HepG2 (cell line): ENCODE data around the gene SLC44A4. TPM values are rescaled to one million over a fixed set of nuclear protein-coding genes. Genes with fewer than 3 reads are reported as not detected.

ENCODE experiments used
- ATAC-seq: fragments of 200-7000 bp; cut with Tn5 transposase; 3 replicates; pipeline ENCODE4 v1.9.1; 2020; ENCODE audit warnings: mild to moderate bottlenecking, moderate library complexity
- BruUV-seq: library from RNA; stranded (reverse); fragments of 400-500 nt; replicated peaks from 2 replicates; lab custom pipeline; 2021; lab: Mats Ljungman, UMichigan
- CTCF ChIA-PET: fragments of 300-600 bp; formaldehyde crosslinking; extraction: SDS; loops from one replicate; lab custom pipeline; 2021; ENCODE audit warnings: low total read pairs, inconsistent platforms, low intra/inter-chr PET ratio; lab: Yijun Ruan, JAX
- POLR2A ChIA-PET: fragments of 350-600 bp; sonication (Branson Sonifier 250); formaldehyde crosslinking; loops from one replicate; lab custom pipeline; 2020; ENCODE audit warnings: antibody characterized with exemption, inconsistent platforms; lab: Yijun Ruan, JAX
- DNase-seq: peaks from one replicate; pipeline ENCODE4 v3.0.0-alpha.2; 2015; ENCODE audit warnings: low spot score
- FAIRE-seq: peaks from 3 replicates; lab custom pipeline; 2011; peaks lifted over from hg19 to GRCh38; lab: Jason Lieb, UNC
- H2AFZ ChIP-seq: one replicate; pipeline ENCODE4 v1.6.1; 2011; ENCODE audit warnings: low read length, inconsistent platforms
- H3K27ac ChIP-seq: fragments of 300-600 bp; 3 replicates; pipeline ENCODE4 v1.8.0; 2011; ENCODE audit warnings: mixed run types, mild to moderate bottlenecking, mixed read lengths, low read length, inconsistent platforms; ENCODE audit not compliant: insufficient read depth; ENCODE audit errors: extremely low read length
- H3K27me3 ChIP-seq, 2 experiments: fragments of 200-600 bp in 1 of 2; 2 replicates in 1 of 2; 3 replicates in 1 of 2; pipeline versions ENCODE4 v1.6.0 to v1.8.0; 2011; ENCODE audit warnings: low read length in 2 of 2, mild to moderate bottlenecking in 2 of 2, moderate library complexity in 2 of 2, inconsistent platforms in 1 of 2; ENCODE audit not compliant: insufficient read depth in 2 of 2, control insufficient read depth in 1 of 2
- H3K36me3 ChIP-seq, 2 experiments: fragments of 200-600 bp in 1 of 2; replicated peaks in 1 of 2; 2 replicates in 1 of 2; 3 replicates in 1 of 2; pipeline versions ENCODE4 v1.5.1 to v1.8.0; 2011; ENCODE audit warnings: low read length in 2 of 2, inconsistent platforms in 1 of 2; ENCODE audit not compliant: insufficient read depth in 2 of 2, control insufficient read depth in 1 of 2
- H3K4me1 ChIP-seq: 2 replicates; pipeline ENCODE4 v1.5.1; 2012; ENCODE audit warnings: low read length, inconsistent platforms; ENCODE audit not compliant: insufficient read depth
- H3K4me2 ChIP-seq: 2 replicates; pipeline ENCODE4 v1.6.0; 2011; ENCODE audit warnings: low read depth, low read length, inconsistent platforms
- H3K4me3 ChIP-seq, 3 experiments: fragments of 200-600 bp in 1 of 3; sonication (generic), shearing (Covaris generic) in 1 of 3; replicated peaks in 1 of 3; 2 replicates each; pipeline ENCODE4 v1.5.1; 2011 to 2016; ENCODE audit warnings: low read length in 3 of 3, inconsistent platforms in 2 of 3, low read depth in 2 of 3, mild to moderate bottlenecking in 2 of 3, control low read depth in 1 of 3, mixed read lengths in 1 of 3; ENCODE audit not compliant: insufficient read depth in 1 of 3
- H3K79me2 ChIP-seq: one replicate; pipeline ENCODE4 v1.6.1; 2011; ENCODE audit warnings: low read length, inconsistent platforms; ENCODE audit not compliant: insufficient read depth
- H3K9ac ChIP-seq: 2 replicates; pipeline ENCODE4 v1.6.0; 2011; ENCODE audit warnings: mild to moderate bottlenecking, low read depth, low read length, inconsistent platforms; ENCODE audit not compliant: insufficient read depth
- H3K9me3 ChIP-seq: 2 replicates; pipeline ENCODE4 v1.5.1; 2012; ENCODE audit warnings: mild to moderate bottlenecking, low read length
- H4K20me1 ChIP-seq: 2 replicates; pipeline ENCODE4 v1.6.0; 2011; ENCODE audit warnings: inconsistent platforms, mild to moderate bottlenecking, low read length, moderate library complexity; ENCODE audit not compliant: insufficient read depth
- FOSL2 ChIP-seq: sonication (generic); formaldehyde crosslinking; IDR thresholded peaks from 2 replicates; pipeline ENCODE4 v1.4.0; 2020; ENCODE audit warnings: missing genetic modification reagents
- GABPB1 ChIP-seq: IDR thresholded peaks from 2 replicates; pipeline ENCODE4 v1.6.1; 2016; ENCODE audit warnings: mild to moderate bottlenecking, missing genetic modification reagents, moderate library complexity, missing compliant biosample characterization
- NFKBIZ ChIP-seq: IDR thresholded peaks from 2 replicates; pipeline ENCODE4 v1.6.1; 2018; ENCODE audit warnings: missing genetic modification reagents, missing compliant biosample characterization
- NR1H2 ChIP-seq: sonication (generic); formaldehyde crosslinking; IDR thresholded peaks from 2 replicates; pipeline ENCODE4 v1.8.1; 2022; ENCODE audit warnings: low read depth, missing genetic modification reagents, borderline replicate concordance
- PAWR ChIP-seq: sonication (generic); formaldehyde crosslinking; IDR thresholded peaks from 2 replicates; pipeline ENCODE4 v1.4.0; 2020; ENCODE audit warnings: missing genetic modification reagents, mild to moderate bottlenecking, borderline replicate concordance
- PHF21A ChIP-seq: sonication (generic); formaldehyde crosslinking; IDR thresholded peaks from 2 replicates; pipeline ENCODE4 v1.5.0; 2020; ENCODE audit warnings: mild to moderate bottlenecking, missing genetic modification reagents
- POLR2G ChIP-seq: fragments of 200-400 bp; formaldehyde crosslinking; IDR thresholded peaks from 2 replicates; pipeline ENCODE4 v1.6.1; 2018; ENCODE audit warnings: mild to moderate bottlenecking, low read depth, low read length, moderate library complexity
- PRDM4 ChIP-seq: sonication (generic); formaldehyde crosslinking; IDR thresholded peaks from 2 replicates; pipeline ENCODE4 v1.9.0; 2021; ENCODE audit warnings: missing genetic modification reagents, borderline replicate concordance
- TAF1 ChIP-seq: sonication (generic); formaldehyde crosslinking; IDR thresholded peaks from 2 replicates; pipeline ENCODE4 v1.4.0; 2020; ENCODE audit warnings: missing genetic modification reagents
- TOE1 ChIP-seq: sonication (generic); formaldehyde crosslinking; IDR thresholded peaks from 2 replicates; pipeline ENCODE4 v1.4.0; 2020; ENCODE audit warnings: mild to moderate bottlenecking, missing genetic modification reagents
- ZFP82 ChIP-seq: sonication (generic); formaldehyde crosslinking; IDR thresholded peaks from 2 replicates; pipeline ENCODE4 v1.5.1; 2020; ENCODE audit warnings: mild to moderate bottlenecking, missing genetic modification reagents, borderline replicate concordance
- ZMYM4 ChIP-seq: sonication (generic); formaldehyde crosslinking; IDR thresholded peaks from 2 replicates; pipeline ENCODE4 v1.8.1; 2023; ENCODE audit warnings: mild to moderate bottlenecking, missing genetic modification reagents
- ZNF746 ChIP-seq: sonication (generic); formaldehyde crosslinking; IDR thresholded peaks from 2 replicates; pipeline ENCODE4 v1.8.0; 2022; ENCODE audit warnings: mild to moderate bottlenecking, missing genetic modification reagents
- WGBS: methylation state at CpG from one replicate; pipeline ENCODE4 v1.1.6; 2017; ENCODE audit warnings: low lambda C conversion rate; 5-methylcytosine and 5-hydroxymethylcytosine counted together
- in situ Hi-C: cut with HindIII; loops from 2 replicates; pipeline ENCODE4 v1.10.0; 2017; ENCODE audit warnings: low pct_unique_long_range_greater_than_20kb; ENCODE audit not compliant: extremely low pct_ligation_motif_present
- intact Hi-C: fragments of 100-400 bp; cut with micrococcal nuclease; formaldehyde crosslinking; loops from one replicate; pipeline ENCODE4 v1.10.0; 2022; ENCODE audit not compliant: unreplicated experiment
- polyA plus RNA-seq, 8 experiments: library from polyadenylated mRNA; depleted of rRNA in 3 of 8; stranded (reverse) in 7 of 8; unstranded in 1 of 8; fragments of >200 nt; fragmentation: Illumina TruSeq in 4 of 8; extraction: Trizol in 4 of 8; gene quantifications; 2 replicates each; pipeline versions ENCODE4 v1.2.1 to v1.2.3, GENCODE V29; 2011 to 2016; ENCODE audit warnings: low read depth in 4 of 8, missing spikeins in 1 of 8, mixed read lengths in 1 of 8; ENCODE audit not compliant: insufficient read depth in 1 of 8
- total RNA-seq, 5 experiments: library from RNA; depleted of rRNA; stranded (reverse); fragments of >200 nt; fragmentation: Illumina TruSeq; extraction: Trizol; gene quantifications; 2 replicates each; pipeline ENCODE4 v1.2.3, GENCODE V29; 2016; ENCODE audit warnings: low read depth in 1 of 5
- TF ChIP-seq, protein P1 (sequence below): sonication (generic); formaldehyde crosslinking; IDR thresholded peaks from 2 replicates; pipeline ENCODE4 v1.4.0; 2020; ENCODE audit warnings: missing genetic modification reagents, borderline replicate concordance

Gene SLC44A4
- total and polyA plus RNA-seq, 2 of the 13 experiments (the other 11 are each of a cell fraction or from before 2014, with no cell fraction given) = 3.5 to 5.9 TPM

DNA sequence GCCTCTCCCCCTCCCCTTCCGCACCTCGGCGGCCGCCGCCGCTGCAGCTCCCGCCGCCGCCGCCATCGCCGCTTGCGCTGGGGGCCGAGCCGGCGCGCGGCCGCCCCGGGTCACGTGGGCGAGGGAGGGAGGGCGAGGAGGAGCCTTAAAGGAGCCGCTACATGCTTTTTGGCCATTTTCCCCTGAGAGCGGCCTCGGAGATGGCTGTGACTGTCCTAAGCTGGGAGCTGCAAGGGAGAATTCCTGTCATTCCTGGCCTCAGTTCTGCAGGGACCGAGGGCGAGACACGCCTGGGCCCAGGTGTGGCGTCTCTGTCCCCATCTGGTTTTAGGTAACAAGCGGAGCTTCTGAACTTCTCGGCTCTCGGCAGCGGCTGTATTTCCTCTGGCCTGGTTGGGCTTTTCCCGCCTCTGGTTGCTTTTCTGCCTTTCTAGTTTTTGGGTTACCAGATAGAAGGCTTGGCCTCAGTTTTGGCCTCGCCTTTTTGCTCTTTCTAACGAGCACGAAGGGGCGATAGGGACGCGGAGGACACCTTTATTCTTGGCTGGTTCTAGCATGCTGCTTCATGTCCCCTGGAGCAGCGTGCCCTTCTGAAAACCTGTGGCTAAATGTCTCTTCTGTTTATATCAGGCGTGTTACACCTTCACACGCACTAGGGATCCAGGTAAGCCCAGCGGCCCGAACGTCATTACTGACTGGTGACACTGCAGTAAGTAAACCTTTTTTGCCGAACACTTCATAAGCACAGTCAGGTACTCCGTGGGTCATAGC is 19.0 kb upstream of the SLC44A4 start, which contains the start of gene EHMT2 (continued):
- TF ChIP-seq PHF21A = peak; percentile 31; the same call in 1 of the 2 replicates
- TF ChIP-seq NR1H2 = 0 out of 2 replicates have a peak, but pooled peaks have one; percentile 53
- peak; percentile 42; the same call in 1 of the 2 replicates for TF ChIP-seq POLR2G
- peak; percentile 77 for TF ChIP-seq TAF1 (CRISPR knock-in tag)
- TF ChIP-seq PRDM4 (CRISPR knock-in tag) = no peak
- TF ChIP-seq NFKBIZ = peak; percentile 29; the same call in 1 of the 2 replicates
- no peak for TF ChIP-seq ZNF746
- TF ChIP-seq, all 625 proteins: peak for 127

- BruUV-seq = no TSS peak
- no peak for DNase-seq
- intact Hi-C loops = loop anchor here (2.0 to 5.0 kb wide), 2 partner anchors 32 to 65 kb away; no protein-coding TSS in a partner anchor
- Histone ChIP-seq H3K4me3 (peak overlapping the region; percentile 89 to 100 (median 96)), H3K4me2 (peak overlapping the region; percentile 97), H4K20me1 (no peaks in the 10 kb centered on the region), H3K27me3 (peaks cover 0 to 7% of the 10 kb centered on the region in 2 experiments; a peak in 1 of 5 replicates), H3K79me2 (peaks cover 26% of the 10 kb centered on the region), H3K36me3 (peaks cover 19 to 28% of the 10 kb centered on the region in 2 experiments), H3K9me3 (no peaks in the 10 kb centered on the region), H3K27ac (peak overlapping the region; percentile 69), H2AFZ (no peak overlapping the region), H3K4me1 (peaks cover 35% of the 10 kb centered on the region), H3K9ac (peak overlapping the region; percentile 84)
- 4% methylated on average over 8 of the region's 62 CpGs for WGBS
- ChIA-PET CTCF (no interaction called here), POLR2A (interaction anchor here (0.6 to 4.7 kb wide), 18 partner anchors 11 to 241 kb away, joined by 3 to 41 read pairs (median 8); partner anchors contain the start of genes APOM, CFB, DXO and HSPA1B)
- no peak for FAIRE-seq
- ATAC-seq = peak; percentile 6
- in situ Hi-C loops = no loop called here
- TF ChIP-seq PAWR (CRISPR knock-in tag) (no peak), TOE1 (no peak), GABPB1 (CRISPR knock-in tag) (peak; percentile 43; the same call in 1 of the 2 replicates), FOSL2 (no peak), ZMYM4 (CRISPR knock-in tag) (peak; percentile 7; the same call in 1 of the 2 replicates), ZFP82 (peak; percentile 75; the same call in 1 of the 2 replicates)
- TF ChIP-seq, protein P1, sequence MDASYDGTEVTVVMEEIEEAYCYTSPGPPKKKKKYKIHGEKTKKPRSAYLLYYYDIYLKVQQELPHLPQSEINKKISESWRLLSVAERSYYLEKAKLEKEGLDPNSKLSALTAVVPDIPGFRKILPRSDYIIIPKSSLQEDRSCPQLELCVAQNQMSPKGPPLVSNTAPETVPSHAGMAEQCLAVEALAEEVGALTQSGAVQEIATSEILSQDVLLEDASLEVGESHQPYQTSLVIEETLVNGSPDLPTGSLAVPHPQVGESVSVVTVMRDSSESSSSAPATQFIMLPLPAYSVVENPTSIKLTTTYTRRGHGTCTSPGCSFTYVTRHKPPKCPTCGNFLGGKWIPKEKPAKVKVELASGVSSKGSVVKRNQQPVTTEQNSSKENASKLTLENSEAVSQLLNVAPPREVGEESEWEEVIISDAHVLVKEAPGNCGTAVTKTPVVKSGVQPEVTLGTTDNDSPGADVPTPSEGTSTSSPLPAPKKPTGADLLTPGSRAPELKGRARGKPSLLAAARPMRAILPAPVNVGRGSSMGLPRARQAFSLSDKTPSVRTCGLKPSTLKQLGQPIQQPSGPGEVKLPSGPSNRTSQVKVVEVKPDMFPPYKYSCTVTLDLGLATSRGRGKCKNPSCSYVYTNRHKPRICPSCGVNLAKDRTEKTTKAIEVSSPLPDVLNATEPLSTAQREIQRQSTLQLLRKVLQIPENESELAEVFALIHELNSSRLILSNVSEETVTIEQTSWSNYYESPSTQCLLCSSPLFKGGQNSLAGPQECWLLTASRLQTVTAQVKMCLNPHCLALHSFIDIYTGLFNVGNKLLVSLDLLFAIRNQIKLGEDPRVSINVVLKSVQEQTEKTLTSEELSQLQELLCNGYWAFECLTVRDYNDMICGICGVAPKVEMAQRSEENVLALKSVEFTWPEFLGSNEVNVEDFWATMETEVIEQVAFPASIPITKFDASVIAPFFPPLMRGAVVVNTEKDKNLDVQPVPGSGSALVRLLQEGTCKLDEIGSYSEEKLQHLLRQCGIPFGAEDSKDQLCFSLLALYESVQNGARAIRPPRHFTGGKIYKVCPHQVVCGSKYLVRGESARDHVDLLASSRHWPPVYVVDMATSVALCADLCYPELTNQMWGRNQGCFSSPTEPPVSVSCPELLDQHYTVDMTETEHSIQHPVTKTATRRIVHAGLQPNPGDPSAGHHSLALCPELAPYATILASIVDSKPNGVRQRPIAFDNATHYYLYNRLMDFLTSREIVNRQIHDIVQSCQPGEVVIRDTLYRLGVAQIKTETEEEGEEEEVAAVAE (CRISPR knock-in tag) = no peak
These were observed 18.2 kb upstream of the SLC44A4 start for GRCh38 chr6:31896856-31897611.
